CD14-positive monocyte (primary cell): ENCODE data around the gene PDE4D. TPM values are rescaled to one million over a fixed set of nuclear protein-coding genes. Genes with fewer than 3 reads are reported as not detected.

Experiments used
- DNase-seq, 3 donors: peaks; one replicate each; pipeline ENCODE4 v3.0.0-alpha.2; 2011 to 2022
- H2AFZ ChIP-seq: 2 replicates; pipeline ENCODE4 v1.6.0; 2012; ENCODE audit warnings: mild to moderate bottlenecking, low read depth, low read length, inconsistent platforms; ENCODE audit not compliant: insufficient read depth, poor library complexity, severe bottlenecking
- H3K27ac ChIP-seq, 2 donors: 1 replicate in 1 of 2; 2 replicates in 1 of 2; pipeline ENCODE4 v1.5.1; 2012 to 2013; ENCODE audit warnings: low read length in 2 of 2, control low read depth in 1 of 2, inconsistent platforms in 1 of 2, low read depth in 1 of 2, mild to moderate bottlenecking in 1 of 2
- H3K27me3 ChIP-seq, 2 donors: one replicate each; pipeline versions ENCODE4 v1.6.0 to v1.6.1; 2011 to 2013; ENCODE audit warnings: low read length in 2 of 2; ENCODE audit not compliant: control insufficient read depth in 2 of 2, insufficient read depth in 2 of 2
- H3K36me3 ChIP-seq, 2 donors: replicated peaks in 1 of 2; 1 replicate in 1 of 2; 2 replicates in 1 of 2; pipeline versions ENCODE4 v1.5.1 to v1.6.1; 2012 to 2013; ENCODE audit warnings: low read length in 2 of 2, control low read depth in 1 of 2, inconsistent platforms in 1 of 2, mild to moderate bottlenecking in 1 of 2; ENCODE audit not compliant: insufficient read depth in 2 of 2, control insufficient read depth in 1 of 2
- H3K4me1 ChIP-seq, 2 donors: 1 replicate in 1 of 2; 2 replicates in 1 of 2; pipeline versions ENCODE4 v1.5.1 to v1.6.1; 2012 to 2013; ENCODE audit warnings: low read length in 2 of 2, control low read depth in 1 of 2, inconsistent platforms in 1 of 2, mild to moderate bottlenecking in 1 of 2, moderate library complexity in 1 of 2; ENCODE audit not compliant: insufficient read depth in 2 of 2, control insufficient read depth in 1 of 2
- H3K4me2 ChIP-seq: replicated peaks from 2 replicates; pipeline ENCODE3; 2012; ENCODE audit warnings: low read length, moderate library complexity, mild to moderate bottlenecking; ENCODE audit not compliant: poor library complexity, severe bottlenecking; ENCODE audit errors: extremely low read depth
- H3K4me3 ChIP-seq, 3 experiments: fragments of 200-600 bp in 1 of 3; sonication (generic) in 1 of 3; replicated peaks in 1 of 3; 1 replicate in 2 of 3; 2 replicates in 1 of 3; pipeline ENCODE4 v1.5.1; 2011 to 2013; ENCODE audit warnings: low read length in 3 of 3, mild to moderate bottlenecking in 3 of 3, control low read depth in 2 of 3, low read depth in 2 of 3, inconsistent platforms in 1 of 3, moderate library complexity in 1 of 3
- H3K79me2 ChIP-seq: 2 replicates; pipeline ENCODE4 v1.6.0; 2012; ENCODE audit warnings: mild to moderate bottlenecking, control low read depth, inconsistent platforms, low read length, moderate library complexity; ENCODE audit not compliant: insufficient read depth
- H3K9ac ChIP-seq: 2 replicates; pipeline ENCODE4 v1.6.0; 2017; ENCODE audit warnings: low read length, mild to moderate bottlenecking; ENCODE audit not compliant: insufficient read depth, poor library complexity, severe bottlenecking
- H3K9me3 ChIP-seq, 2 donors: replicated peaks in 1 of 2; 1 replicate in 1 of 2; 2 replicates in 1 of 2; pipeline versions ENCODE4 v1.5.1 to v1.6.1; 2012 to 2013; ENCODE audit warnings: low read length in 2 of 2, control low read depth in 1 of 2; ENCODE audit not compliant: control insufficient read depth in 1 of 2, insufficient read depth in 1 of 2
- H4K20me1 ChIP-seq: 2 replicates; pipeline ENCODE4 v1.6.0; 2012; ENCODE audit warnings: mild to moderate bottlenecking, low read length, control low read depth, moderate library complexity; ENCODE audit not compliant: insufficient read depth
- H3K27ac Mint-ChIP-seq, 7 donors: one replicate each; pipeline ENCODE4 v1.8.0; 2020; ENCODE audit warnings: mild to moderate bottlenecking in 7 of 7, mixed read lengths in 7 of 7, moderate library complexity in 6 of 7, inconsistent platforms in 2 of 7
- H3K27me3 Mint-ChIP-seq, 3 donors: one replicate each; pipeline ENCODE4 v1.8.0; 2021 to 2022; ENCODE audit warnings: low read depth in 3 of 3, mild to moderate bottlenecking in 3 of 3, mixed read lengths in 3 of 3, moderate library complexity in 3 of 3, inconsistent platforms in 1 of 3
- H3K36me3 Mint-ChIP-seq, 2 donors: one replicate each; pipeline ENCODE4 v1.8.0; 2020; ENCODE audit warnings: mixed read lengths in 2 of 2, inconsistent platforms in 1 of 2, mild to moderate bottlenecking in 1 of 2
- H3K4me1 Mint-ChIP-seq: one replicate; pipeline ENCODE4 v1.8.0; 2020; ENCODE audit warnings: mild to moderate bottlenecking, mixed read lengths
- H3K4me3 Mint-ChIP-seq, 2 donors: one replicate each; pipeline ENCODE4 v1.8.0; 2020; ENCODE audit warnings: mild to moderate bottlenecking in 2 of 2, mixed read lengths in 2 of 2, moderate library complexity in 1 of 2
- H3K9me3 Mint-ChIP-seq, 7 donors: one replicate each; pipeline ENCODE4 v1.8.0; 2020 to 2022; ENCODE audit warnings: mixed read lengths in 7 of 7, mild to moderate bottlenecking in 6 of 7, moderate library complexity in 6 of 7, inconsistent platforms in 2 of 7
- WGBS: methylation state at CpG from one replicate; pipeline ENCODE4 v1.1.5; 2013; ENCODE audit warnings: missing lambda C conversion rate; ENCODE audit not compliant: insufficient coverage; 5-methylcytosine and 5-hydroxymethylcytosine counted together
- intact Hi-C, 2 donors: fragments of 100-400 bp; cut with micrococcal nuclease; formaldehyde crosslinking; loops; one replicate each; pipeline versions ENCODE4 v1.15.0 to v1.15.1; 2023
- polyA plus RNA-seq, 3 donors: library from polyadenylated mRNA; depleted of rRNA in 1 of 3; unstranded in 2 of 3; stranded (reverse) in 1 of 3; fragments of 300-500 nt in 2 of 3; fragments of >200 nt in 1 of 3; fragmentation: Illumina TruSeq in 2 of 3; gene quantifications; 1 replicate in 2 of 3; 2 replicates in 1 of 3; pipeline ENCODE4 v1.2.3, GENCODE V29; 2012 to 2021
- TF ChIP-seq, protein P1 (sequence below): fragments of 200-600 bp; IDR thresholded peaks from one replicate; pipeline ENCODE4 v1.8.0; 2022; ENCODE audit warnings: antibody characterized with exemption, mild to moderate bottlenecking

PDE4D gene
- polyA plus RNA-seq, 3 donors = 1.9 to 3.4 (median 2.8) TPM

DNA sequence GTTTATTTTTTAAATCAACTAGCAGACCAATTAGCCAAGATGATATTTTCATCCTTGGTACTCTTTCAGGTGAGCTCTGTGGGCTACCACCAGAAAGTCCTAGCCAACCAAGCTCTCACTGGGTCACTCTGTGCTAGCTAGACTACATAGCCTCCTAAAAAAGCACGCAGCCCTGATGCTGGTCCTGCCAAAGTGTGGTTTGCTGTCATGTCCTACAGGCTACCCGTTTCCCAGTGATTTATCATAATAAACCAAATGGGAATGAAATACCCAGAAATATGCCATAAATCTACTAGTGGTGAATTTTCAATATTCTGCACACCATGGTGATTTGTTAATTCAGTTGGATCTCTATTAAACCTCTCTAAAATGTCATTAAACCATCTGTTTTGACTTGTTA, 829.2 kb downstream of the PDE4D start:
- Histone ChIP-seq H3K9ac (no peak overlapping the region), H2AFZ (no peak overlapping the region), H3K4me1 (no peaks in the 10 kb centered on the region), H3K36me3 (no peaks in the 10 kb centered on the region), H3K4me2 (no peak overlapping the region), H3K4me3 (no peak overlapping the region), H4K20me1 (no peaks in the 10 kb centered on the region), H3K79me2 (no peaks in the 10 kb centered on the region), H3K27ac (no peak overlapping the region), H3K27me3 (no peaks in the 10 kb centered on the region), H3K9me3 (no peaks in the 10 kb centered on the region)
- intact Hi-C loops = no loop called here
- Mint-ChIP-seq H3K4me1 (no peaks in the 10 kb centered on the region), H3K9me3 (peaks cover 0 to 5% (median 0%) of the 10 kb centered on the region in 7 donors), H3K36me3 (peaks cover 0 to 2% of the 10 kb centered on the region in 2 donors), H3K27me3 (peaks cover 0 to 1% (median 0%) of the 10 kb centered on the region in 3 donors), H3K27ac (no peak overlapping the region), H3K4me3 (no peak overlapping the region)
- no peak for DNase-seq
- TF ChIP-seq, protein P1, sequence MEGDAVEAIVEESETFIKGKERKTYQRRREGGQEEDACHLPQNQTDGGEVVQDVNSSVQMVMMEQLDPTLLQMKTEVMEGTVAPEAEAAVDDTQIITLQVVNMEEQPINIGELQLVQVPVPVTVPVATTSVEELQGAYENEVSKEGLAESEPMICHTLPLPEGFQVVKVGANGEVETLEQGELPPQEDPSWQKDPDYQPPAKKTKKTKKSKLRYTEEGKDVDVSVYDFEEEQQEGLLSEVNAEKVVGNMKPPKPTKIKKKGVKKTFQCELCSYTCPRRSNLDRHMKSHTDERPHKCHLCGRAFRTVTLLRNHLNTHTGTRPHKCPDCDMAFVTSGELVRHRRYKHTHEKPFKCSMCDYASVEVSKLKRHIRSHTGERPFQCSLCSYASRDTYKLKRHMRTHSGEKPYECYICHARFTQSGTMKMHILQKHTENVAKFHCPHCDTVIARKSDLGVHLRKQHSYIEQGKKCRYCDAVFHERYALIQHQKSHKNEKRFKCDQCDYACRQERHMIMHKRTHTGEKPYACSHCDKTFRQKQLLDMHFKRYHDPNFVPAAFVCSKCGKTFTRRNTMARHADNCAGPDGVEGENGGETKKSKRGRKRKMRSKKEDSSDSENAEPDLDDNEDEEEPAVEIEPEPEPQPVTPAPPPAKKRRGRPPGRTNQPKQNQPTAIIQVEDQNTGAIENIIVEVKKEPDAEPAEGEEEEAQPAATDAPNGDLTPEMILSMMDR = no peak
- no CpG with 5 or more reads among the region's 2 CpGs for WGBS

DNA sequence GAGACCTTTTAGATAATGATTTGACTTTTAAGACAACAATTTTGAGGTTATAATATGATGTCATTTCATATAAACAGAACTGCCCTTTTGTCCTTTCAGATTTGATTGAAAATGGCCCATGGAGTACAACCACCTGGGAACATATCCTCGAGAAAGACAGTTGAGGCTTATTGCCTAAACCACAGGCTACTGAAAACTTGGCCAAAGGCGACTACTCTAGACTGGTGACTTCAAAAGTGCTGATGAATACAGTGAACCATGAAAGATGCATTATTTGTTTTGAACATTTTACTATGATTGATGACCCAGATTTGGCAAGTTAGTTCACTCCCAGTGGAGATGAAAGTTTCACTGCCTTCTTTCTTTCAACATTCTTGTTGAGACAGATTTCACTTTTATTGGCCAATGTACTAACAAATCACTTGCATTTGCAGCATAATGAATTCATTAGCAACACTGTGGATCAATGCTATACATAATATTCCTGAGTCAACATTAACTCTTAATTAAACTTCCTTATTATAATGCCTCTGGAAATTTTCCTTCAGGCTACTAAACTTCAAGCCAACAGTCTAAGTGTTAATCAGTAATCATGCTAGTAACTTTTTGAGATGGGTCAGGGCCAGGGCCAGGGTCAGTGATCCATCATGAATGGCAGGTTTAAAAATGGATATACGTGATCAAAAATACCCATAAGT, 830.4 kb downstream of the PDE4D start:
- H3K4me3 Mint-ChIP-seq = no peak overlapping the region
- no peaks in the 10 kb centered on the region for H3K79me2 ChIP-seq
- WGBS = 94% methylated on average over 2 of the region's 3 CpGs
- no peaks in the 10 kb centered on the region for H3K9me3 ChIP-seq
- no peaks in the 10 kb centered on the region for H3K36me3 ChIP-seq
- peaks cover 0 to 5% (median 0%) of the 10 kb centered on the region in 7 donors for H3K9me3 Mint-ChIP-seq
- no peak overlapping the region for H3K9ac ChIP-seq
- no peaks in the 10 kb centered on the region for H3K4me1 Mint-ChIP-seq
- no peak for DNase-seq
- H3K36me3 Mint-ChIP-seq = peaks cover 0 to 2% of the 10 kb centered on the region in 2 donors
- H3K27ac ChIP-seq = no peak overlapping the region
- intact Hi-C loops = no loop called here
- H3K4me1 ChIP-seq = no peaks in the 10 kb centered on the region
- no peak overlapping the region for H3K27ac Mint-ChIP-seq
- H2AFZ ChIP-seq = no peak overlapping the region
- no peaks in the 10 kb centered on the region for H4K20me1 ChIP-seq
- TF ChIP-seq, protein P1 = no peak
- H3K27me3 Mint-ChIP-seq = peaks cover 0 to 1% (median 0%) of the 10 kb centered on the region in 3 donors
- H3K4me2 ChIP-seq = no peak overlapping the region
- H3K4me3 ChIP-seq = no peak overlapping the region
- no peaks in the 10 kb centered on the region for H3K27me3 ChIP-seq
